8988T (cell line): ENCODE measurements around the gene NAALADL2.
"Not testable (repeated sequence)": the region's sequence is repeated elsewhere in the genome, so short reads cannot be mapped to it uniquely, and the experiment has no call there.

ENCODE experiments used
- DNase-seq: peaks from one replicate; pipeline ENCODE4 v3.0.0; 2011

The NAALADL2 gene

DNA sequence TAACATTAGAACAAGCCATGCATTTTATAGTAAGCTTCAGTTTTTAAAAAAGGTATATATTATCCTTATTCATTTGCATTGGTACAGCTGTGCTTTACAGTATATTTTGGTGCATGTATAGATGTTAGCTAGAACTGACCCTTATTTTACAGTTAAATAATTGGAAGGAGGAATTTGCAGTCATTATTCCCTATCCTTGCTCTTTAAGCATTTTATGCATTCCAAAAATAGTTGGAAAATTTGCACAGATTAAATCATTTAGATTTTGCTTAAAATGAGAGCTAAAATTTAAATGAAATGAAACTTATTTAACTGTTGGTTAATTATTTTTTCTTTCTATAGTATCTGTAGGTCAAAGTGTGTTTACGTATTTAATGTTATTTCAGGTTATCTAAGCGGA, 667.1 kb downstream of the NAALADL2 start:
- DNase-seq, result no peak

- DNase-seq, result no peak
Measured at GRCh38 chr3:175526609-175527280, 667.6 kb downstream of the NAALADL2 start.

GRCh38 chr3:175528693-175529092, 669.6 kb downstream of the NAALADL2 start:
- not testable (repeated sequence) for DNase-seq

DNA sequence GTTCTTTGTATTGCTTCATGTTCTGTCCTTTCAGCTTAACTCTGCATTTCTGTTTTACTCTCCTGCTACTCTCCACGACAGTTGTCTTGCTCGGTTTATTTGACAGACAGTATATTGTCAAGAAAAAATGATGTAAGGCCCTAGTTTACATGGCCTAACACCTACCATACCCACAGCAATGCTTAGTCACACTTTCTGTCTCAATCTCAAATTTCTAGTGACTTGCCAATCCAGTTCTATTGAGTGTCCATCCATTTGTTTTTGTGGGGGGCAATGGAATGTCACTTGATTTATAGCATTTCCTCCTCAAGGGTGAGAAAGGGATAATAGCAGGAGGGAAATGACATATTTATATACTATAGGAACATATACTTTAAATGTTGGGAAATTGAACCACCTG, 676.2 kb downstream of the NAALADL2 start:
- no peak for DNase-seq

DNA sequence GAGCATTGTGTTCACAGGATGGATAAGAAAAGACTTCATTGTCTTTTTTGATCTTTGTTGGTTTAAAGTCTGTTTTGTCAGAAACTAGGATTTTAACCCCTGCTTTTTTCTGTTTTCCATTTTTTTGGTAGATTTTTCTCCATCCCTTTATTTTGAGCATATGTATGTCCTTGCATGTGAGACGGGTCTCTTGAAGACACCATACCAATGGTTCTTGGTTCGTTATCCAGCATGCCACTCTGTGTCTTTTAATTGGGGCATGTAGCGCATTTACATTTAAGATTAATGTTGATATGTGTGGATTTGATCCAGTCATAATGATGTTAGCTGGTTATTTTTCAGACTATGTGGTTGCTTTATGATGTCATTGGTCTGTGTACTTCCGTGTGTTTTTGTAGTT, 687.0 kb downstream of the NAALADL2 start:
- no peak for DNase-seq

DNA sequence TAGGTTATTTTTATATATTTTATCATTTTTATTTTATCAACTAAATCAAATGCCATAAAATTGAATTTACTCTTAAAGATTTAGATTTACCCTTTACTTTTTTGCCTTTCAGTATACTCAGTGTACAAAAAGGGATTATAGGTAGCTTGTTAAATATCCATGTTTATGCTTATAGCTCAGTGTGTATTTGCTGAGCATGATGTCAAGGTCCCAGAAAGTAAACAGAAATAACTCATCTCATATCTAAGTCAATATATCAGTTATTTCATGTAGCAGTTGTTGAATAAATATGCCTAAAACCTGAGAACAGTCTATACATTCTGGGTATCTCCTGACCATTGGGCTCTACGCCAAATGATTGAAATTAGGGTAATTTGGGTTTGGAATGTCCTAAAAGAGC, 693.8 kb downstream of the NAALADL2 start:
- DNase-seq, result no peak

- DNase-seq, result no peak
Measured at GRCh38 chr3:175554801-175555200, 695.7 kb downstream of the NAALADL2 start.

GRCh38 chr3:175558261-175558660, 699.1 kb downstream of the NAALADL2 start:
- DNase-seq, result no peak

DNA sequence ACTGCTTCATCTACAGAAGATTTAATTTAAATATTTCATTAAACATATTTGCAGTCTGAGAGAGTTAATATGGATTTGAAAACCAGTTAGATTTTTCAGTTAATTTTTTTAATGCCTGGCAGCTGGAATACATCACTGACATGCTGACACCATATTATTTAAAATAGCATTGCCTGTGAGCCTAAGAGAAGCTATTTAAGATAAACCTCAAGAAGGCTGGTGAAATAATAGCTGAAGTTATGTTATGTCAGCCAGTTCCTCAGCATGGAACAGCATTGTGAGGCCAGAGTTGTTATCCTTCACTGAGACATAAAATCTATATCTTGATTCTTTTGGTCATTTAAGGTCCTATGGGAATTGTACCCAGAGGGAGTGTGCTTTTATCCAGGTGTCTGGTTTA, 705.2 kb downstream of the NAALADL2 start:
- DNase-seq, result no peak

DNA sequence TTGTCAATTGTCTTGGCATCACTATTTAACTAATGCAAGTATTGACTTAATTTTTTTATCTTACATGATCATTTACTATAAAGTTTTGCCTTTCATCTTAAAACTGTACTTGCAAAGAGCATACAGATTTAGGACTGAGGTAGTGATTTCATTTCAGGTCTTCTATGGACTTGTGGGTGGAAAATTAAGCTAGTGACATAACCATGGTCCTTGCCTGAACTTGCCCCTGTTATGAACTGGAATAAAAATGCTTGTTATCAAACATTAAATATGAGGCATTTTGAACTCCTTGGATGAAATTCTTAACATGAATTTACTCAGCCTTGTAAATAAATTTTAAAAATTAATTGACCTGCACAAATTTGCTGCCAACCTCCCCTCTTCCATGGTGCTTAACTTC, 712.0 kb downstream of the NAALADL2 start:
- DNase-seq, result no peak

- DNase-seq, result no peak
Measured at GRCh38 chr3:175573226-175573625, 714.1 kb downstream of the NAALADL2 start.

GRCh38 chr3:175580318-175580717, 721.2 kb downstream of the NAALADL2 start:
- no peak for DNase-seq

DNA sequence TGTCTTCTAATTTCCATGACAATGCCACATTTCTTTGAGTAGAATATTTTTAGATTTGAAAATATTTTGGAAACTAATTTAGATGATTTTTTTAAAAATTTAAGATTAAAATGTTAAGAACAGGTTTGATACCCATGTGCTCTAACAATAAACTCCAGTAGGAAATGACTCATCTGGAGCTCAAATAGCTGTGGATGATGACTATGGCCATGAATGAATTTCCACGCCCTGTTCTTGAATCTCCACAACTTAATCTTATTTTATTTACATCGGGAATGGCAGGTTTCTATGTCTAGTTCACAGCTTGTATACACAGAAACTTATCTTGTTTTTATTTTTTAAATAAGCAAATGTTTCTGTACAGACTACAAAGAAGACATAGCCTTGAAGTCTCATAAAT, 726.8 kb downstream of the NAALADL2 start:
- no peak for DNase-seq

DNA sequence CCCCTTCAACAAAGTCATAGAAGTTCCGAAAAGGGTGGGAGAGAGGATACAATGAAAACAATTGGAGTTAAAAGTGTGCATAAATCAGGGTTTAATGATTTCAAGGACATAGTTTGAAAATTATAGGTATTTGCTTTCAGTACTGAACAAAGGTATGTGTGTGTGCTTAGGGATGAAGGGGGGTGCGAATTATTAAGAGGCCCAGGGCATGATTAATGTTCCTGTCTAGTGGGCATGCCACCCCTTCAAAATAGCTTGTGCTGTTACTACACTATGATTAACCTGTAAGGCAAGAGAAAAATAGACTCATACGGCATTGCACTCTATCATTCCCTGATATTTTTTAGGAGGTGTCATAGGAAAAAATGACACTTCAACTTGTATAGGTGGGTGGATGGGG, 731.6 kb downstream of the NAALADL2 start:
- no peak for DNase-seq

- no peak for DNase-seq
Measured at GRCh38 chr3:175591375-175591774, 732.2 kb downstream of the NAALADL2 start.

DNA sequence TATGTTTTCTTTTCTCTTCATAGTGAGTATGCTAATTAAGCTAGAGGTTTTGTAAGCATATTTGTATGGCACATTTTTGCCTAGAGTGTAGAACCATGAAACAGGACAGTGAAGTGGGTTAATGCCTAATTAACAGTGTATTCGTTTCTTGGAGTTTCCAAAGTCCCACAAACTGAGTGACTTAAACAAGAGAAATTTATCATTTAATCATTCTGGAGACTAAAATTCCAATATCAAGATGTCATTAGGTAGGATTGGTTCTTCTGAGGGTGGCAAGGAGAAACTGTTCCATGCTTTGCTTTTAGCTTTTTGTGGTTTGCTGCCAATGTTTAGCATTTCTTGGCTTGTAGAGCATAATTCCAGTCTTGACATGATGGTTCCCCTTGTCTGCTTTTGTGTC, 734.2 kb downstream of the NAALADL2 start:
- no peak for DNase-seq

GRCh38 chr3:175598740-175599139, 739.6 kb downstream of the NAALADL2 start:
- no peak for DNase-seq

DNA sequence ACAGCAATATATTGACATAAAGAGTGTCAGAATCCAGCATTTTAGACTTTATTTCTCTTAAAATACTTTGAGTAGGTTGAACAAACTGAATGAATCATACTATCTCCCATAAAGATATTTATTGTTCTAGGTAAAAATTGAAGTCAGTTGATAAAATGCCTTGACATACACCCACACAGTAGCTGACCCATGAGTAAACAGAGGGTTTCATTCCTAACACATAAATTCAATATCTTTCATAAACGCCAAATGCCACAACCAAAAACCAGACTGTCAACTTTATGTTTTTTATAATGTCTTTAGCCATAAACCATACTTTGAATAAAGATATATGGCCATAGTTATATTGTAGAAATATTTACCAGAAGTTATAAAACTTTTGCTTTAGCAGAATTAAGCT, 742.4 kb downstream of the NAALADL2 start:
- DNase-seq, result no peak

- no peak for DNase-seq
Measured at GRCh38 chr3:175605851-175606250, 746.7 kb downstream of the NAALADL2 start.

GRCh38 chr3:175606650-175607318, 747.6 kb downstream of the NAALADL2 start:
- no peak for DNase-seq

DNA sequence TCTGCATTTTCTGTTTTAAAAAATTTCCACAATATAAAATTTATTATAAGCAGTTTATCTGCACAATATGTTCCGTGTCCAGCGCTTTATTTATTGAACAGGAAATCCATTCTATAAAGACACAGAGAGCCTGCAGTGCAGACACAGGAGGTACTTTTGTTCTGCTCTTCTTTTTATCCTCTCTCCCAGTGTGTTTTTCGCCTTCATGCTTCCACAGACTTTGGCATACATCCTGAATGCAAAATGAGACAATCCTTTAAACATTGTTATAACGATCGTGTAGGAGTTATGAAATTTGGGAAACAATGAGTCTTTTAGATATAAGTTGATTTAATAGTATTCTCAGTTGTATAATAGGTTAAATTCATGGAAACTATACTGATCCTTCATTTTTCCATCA, 749.2 kb downstream of the NAALADL2 start:
- no peak for DNase-seq

- no peak for DNase-seq
Measured at GRCh38 chr3:175608911-175609310, 749.8 kb downstream of the NAALADL2 start.

GRCh38 chr3:175612487-175613196, 753.5 kb downstream of the NAALADL2 start:
- DNase-seq, result no peak

DNA sequence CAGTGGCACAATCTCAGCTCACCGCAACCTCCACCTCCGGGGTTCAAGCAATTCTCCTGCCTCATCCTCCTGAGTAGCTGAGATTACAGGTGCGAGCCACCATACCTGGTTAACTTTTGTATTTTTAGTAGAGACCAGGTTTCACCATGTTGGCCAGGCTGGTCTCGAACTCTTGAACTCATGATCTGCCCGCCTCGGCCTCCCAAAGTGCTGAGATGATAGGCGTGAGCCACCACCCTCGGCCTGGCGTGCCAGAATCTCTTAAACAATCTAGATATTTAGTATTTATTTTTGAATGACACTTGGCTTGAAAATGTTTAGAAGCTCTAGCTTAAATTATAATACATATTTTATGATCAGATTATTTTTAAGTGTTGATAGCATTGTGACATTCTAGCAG, 755.0 kb downstream of the NAALADL2 start:
- DNase-seq, result not testable (repeated sequence)
